Measurements from ENCODE around the gene SLC1A4.

SLC1A4 gene

GRCh38 chr2:65072181-65072970 lies 83.2 kb downstream of the SLC1A4 start:
- no peak for DNase-seq (ENCODE audit: low spot score)
- no peak for TF ChIP-seq CTCF (conservative IDR thresholded peaks at IDR 0.05; ENCODE audit: low read depth)
- H3K27ac ChIP-seq, result peak overlapping the region; percentile 93; the same call in 1 of the 2 replicates
- ChIA-PET CTCF (interaction anchor here (0.6 to 1.8 kb wide), 3 partner anchors 13 to 214 kb away, joined by 3 to 5 read pairs (median 4); no protein-coding TSS in a partner anchor), POLR2A (ENCODE audit: low non-redundant PET) (no interaction called here)

Measured in RWPE1 (cell line).